CD4-positive, alpha-beta T cell treated with Interleukin-6 for 4 hours (primary cell): ENCODE data around the gene C16orf46.
"Not testable (repeated sequence)": the region's sequence is repeated elsewhere in the genome, so short reads cannot be mapped to it uniquely, and the experiment has no call there.

ENCODE experiments used
- DNase-seq: peaks from one replicate; pipeline ENCODE4 v3.0.0-alpha.2; 2020; ENCODE audit warnings: mixed read lengths

The C16orf46 gene, protein sequence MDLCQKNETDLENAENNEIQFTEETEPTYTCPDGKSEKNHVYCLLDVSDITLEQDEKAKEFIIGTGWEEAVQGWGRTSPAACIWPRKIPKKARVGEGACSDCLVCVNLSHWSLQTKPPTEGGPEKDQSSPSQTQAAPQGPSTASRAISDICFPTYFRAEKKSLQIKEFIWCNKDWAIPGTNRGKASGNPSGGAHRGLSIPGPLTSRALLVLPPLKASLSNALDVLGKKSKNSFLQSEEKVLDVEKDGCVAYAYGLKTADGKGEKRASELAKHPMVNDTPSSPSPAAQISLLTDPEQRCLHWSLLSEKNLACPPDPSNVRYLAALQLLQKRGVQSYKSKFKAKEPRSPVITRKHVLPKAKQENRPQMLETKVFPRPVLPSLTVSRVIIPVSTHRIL

DNA sequence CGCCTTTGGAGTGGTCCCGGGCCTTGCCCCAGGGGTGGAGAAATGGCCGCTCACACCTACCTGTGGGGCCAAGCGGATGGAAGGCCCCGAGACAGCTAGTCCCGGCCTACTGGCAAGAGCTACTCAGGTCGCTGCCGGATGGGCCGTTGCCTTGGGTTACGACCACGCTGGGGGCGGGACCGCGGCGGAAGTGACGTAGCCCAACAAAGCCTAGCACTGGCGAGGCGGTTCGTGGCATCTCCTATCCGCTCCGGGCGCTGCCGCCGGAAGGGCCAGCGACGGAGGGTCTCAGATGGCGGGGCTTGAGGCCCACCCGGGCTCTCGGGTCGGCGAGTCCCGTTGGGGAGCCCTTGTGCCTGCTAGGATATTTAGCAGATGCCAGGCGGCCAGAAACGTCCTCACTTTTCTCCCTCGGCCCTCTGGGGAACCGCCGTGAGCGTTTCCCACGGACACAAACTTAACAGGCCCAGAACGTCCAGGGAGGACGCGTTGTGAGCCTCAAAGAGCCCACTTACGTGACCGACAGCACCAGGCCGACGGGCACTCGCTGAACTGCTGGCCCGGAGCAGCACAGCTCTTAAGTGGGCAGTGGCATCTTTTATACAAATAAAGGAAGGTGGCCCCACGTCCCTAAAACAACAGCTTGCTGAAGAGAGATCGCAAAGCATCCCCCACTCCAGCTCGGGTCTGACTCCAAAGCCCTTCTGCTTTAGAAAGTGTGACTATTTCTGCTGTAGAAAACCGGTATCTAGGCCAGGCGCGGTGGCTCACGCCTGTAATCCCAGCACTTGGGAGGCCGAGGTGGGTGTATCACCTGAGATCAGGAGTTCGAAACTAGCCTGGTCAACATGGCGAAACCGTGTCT, at the start of gene C16orf46:
TSS of gene C16orf46 (minus strand) at position 163 of the 865 bp plus-strand sequence. CDS start 13,283 bp downstream, outside the sequence.
- DNase-seq, result peak; percentile 97

DNA sequence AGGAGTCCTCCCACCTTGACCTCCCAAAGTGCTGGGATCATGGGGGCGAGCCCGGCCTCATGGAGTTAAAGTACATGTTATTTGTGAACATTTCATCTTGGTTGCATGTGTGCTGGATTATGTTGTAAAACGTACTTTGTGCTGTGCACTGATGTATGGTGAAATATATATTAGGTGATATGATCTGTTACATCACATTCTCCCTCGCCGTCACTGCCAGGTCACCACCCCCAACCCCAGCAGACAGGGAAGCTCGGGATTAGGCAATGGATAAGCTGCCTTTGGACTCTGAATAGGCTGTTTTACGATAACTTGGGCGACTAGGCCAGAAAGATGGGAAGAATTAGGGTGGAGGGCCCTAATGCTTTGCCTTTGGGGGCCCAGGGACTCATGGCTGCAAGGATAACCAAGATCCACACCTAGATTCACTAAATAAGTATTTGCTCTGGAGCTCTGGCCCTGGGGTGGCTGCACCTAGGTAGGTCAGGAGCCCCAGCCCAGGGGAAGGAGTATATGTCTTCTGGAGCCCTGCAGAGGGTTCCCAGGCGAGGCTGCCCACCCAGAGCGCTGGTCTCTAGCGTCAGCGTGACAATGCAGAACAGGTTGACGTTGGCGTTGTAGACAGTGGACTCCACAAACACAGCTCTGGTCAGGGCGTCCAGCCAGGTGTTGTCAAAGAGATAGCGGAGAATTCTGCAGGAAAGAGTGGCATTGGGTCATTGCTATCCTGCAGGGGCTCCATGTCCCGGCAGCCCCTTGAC, 46.2 kb upstream of the C16orf46 start:
- DNase-seq, result no peak

DNA sequence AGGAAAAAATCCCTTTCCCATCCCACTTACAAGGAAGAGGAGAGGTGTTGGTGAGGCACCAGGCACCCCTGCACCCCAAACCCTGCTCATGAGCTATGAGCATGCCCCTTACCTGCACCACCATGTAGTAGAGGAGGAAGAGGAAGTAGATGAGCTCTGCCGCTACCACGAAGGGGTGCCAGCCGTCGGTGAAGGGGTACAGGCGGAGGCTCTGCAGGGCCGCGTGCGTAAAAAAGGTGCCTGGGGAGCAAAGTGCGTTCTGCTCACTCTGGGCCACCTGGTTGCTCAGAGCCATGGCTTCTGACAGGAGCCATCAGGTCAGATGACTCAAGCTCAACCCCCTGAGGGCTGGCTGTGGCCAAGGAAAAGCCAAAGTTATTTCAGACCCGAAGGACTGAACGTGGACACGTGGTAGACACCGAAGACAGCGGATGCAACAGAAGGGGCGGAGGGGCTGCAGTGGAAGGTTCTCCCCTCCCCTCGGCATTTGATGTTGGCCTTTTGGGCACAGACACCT, 44.5 kb upstream of the C16orf46 start:
- DNase-seq, result no peak

DNA sequence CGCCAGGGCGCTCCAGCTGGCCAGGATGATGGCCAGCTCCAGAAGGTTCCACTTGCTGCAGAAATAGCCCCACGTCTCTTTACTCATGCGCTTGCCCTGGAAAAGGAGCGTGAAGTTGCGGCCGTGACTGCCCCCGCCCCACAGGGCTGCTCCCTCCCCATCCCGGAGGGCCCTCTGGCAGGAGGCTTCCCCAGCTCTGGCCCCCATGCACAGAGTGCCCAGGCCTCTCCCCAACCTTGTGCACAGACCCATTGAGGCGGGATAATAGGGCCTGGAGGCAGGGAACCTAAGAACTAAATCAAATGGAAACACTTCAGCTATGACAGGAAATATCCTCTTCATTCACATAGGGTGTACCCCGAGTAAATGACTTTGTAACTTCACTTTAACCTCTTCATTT, 40.4 kb upstream of the C16orf46 start:
- DNase-seq, result no peak

DNA sequence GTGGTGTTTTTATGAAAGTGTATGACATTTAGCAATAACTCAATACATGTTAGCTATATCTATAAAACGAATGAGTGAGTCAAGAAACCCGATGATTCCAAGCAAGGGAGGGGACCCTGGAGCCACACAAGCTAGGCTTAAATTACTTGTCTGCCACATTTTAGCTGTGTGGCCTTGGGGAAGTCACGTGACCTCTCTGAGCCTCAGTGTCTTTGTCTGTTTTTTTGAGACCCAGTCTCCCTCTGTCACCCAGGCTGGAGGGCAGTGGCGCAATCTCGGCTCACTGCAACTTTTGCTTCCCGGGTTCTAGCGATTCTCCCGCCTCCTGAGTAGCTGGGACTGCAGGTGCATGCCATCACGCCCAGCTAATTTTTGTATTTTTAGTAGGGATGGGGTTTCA, 39.2 kb upstream of the C16orf46 start:
- no peak for DNase-seq

DNA sequence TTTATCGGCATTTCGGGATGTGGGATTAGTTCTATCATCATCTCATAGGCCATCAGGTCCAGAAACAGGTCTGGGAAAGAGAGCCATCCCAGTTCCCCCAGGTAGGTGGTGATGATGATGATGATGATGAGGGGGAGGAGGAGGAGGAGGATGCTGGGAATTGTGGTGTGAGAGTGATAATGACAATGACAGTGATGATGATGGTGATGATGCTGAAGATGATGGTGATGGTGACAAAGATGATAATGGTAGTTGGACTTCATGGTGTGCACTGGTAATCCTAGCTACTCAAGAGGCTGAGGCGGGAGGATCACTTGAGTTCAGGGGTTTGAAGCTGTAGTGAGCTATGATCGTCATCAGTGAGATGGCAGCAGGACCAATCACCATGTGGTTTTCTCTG, 35.4 kb upstream of the C16orf46 start:
- DNase-seq, result no peak

DNA sequence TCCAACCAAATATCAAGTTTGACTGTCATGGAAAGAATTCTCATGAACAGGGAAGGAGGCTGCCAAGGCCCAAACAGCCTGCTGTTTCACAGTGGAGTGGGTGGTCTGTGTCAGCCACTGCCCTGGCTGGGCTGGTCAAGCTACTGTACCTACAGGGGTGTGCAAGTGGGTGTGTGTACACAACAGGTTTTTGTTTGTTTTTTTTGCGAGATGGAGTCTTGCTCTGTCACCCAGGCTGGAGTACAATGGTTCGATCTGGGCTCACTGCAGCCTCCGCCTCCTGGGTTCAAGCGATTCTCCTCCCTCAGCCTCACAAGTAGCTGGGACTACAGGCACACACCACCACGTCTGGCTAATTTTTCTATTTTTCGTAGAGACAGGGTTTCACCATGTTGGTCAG, 32.2 kb upstream of the C16orf46 start:
- DNase-seq, result not testable (repeated sequence)

DNA sequence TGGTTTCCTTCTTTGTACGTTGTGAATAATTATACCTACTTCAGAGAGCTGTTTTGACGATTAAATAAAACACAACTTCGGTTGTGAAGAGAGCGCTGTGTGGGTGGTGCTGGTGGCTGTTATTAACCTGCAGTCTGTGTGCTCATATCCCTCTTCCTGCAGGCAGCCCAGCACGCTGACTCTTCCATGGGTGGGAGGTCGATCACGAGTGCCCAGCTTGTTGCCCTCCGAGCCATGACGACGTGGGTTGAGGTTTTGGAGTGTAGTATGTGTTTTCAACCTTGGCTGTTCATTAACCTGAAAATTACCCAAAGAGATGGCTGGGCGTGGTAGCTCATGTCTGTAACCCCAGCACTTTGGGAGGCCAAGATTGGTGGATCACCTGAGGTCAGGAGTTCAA, 30.5 kb upstream of the C16orf46 start:
- no peak for DNase-seq

DNA sequence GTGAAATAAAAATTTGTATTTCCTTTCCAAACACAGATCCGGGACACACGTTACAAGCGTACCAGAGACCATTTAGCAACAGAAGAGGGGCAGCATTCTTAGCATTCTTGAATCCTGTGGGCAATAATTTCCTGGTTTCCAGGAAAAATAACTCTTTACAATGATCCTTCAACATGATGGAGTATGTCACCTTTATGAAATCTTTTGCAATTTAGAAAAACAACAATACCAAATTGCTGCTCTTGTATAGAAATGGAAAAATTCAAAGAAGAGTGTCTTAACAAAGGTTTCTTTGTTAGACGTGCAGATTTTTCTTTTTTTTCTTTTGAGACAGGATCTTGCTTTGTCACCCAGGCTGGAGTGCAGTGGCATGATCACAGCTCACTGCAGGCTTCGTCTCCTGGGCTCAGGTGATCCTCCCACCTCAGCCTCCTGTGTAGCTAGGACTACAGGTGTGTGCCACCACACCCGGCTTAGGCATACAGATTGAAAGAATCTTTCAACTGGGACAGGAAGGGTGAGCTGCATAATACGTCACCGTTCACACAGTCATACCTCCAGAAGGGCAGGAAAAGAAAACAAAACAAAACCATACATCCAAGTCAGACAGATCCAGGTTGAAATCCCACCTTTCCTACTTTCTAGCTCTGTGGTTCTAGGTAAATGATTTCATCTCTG, 29.9 kb upstream of the C16orf46 start:
- no peak for DNase-seq

DNA sequence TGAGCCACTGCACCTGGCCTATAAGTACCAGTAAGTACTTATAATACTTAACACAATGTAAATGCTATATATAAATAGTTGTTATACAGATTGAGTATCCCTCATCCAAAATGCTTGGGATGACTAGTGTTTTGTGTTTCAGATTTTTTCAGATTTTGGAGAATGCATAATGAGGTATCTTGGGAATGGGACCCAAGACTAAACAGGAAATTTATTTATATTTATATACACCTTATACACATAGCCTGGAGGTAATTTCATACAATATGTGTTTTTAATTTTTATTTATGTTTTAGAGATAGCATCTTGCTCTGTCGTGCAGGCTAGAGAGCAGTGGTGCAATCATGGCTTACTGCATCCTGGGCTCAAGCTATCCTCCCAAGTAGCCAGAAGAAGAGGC, 28.9 kb upstream of the C16orf46 start:
- DNase-seq, result no peak

DNA sequence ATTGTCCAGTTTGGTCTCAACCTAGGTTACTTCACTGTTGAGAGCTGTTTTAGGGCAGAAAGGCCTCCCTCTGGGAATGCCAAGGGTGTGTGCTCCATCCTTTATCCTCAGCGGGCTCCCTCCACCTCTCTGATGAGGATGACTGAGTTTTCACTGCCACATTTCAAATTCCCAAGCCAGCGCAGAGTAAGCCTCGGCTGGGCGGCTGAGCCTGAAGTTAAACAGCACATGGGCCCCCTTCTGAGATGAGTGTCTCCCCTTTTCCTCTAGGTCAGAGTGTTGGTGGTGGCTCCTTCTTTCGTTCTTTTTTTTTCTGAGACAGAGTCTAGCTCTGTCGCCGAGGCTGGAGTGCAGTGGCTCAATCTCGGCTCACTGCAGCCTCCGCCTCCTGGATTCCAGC, 24.7 kb upstream of the C16orf46 start:
- DNase-seq, result no peak

DNA sequence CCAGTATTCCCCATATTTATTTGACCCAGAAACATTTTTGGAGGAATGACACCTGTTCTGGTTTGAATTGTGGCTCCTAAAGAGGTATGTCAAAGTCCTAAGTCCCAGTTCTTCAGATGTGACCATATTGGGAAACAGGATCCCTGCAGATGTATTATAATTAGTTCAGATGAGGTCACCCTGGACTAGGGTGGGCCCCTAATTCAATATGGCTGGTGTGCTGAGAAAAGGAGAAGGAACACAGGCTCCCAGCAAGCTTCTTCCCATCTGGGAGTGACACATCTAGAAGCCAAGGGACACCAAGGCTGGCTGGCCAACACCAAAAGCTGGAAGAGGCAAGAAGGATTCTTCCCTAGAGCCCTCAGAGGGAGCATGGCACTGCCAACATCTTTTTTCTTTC, 22.9 kb upstream of the C16orf46 start:
- no peak for DNase-seq

DNA sequence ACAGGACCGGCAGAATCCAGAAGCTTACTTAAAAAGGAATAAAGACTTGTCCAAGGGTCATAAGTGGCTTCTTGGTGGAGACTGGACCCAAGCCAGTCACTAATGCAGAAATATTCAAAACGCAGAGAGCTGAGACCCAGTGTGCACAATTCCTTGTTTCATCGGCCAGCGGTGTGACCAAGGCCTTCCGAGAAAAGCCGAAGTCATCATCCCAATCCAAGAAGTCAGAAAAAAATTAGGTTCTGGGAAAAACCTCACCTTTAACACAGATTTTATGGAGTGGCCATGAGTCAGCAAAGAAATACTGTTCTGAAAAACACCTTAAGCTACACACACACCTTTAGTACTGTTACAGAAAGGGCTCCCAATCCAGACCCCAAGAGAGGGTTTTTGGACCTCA, 20.2 kb upstream of the C16orf46 start:
- DNase-seq, result no peak

DNA sequence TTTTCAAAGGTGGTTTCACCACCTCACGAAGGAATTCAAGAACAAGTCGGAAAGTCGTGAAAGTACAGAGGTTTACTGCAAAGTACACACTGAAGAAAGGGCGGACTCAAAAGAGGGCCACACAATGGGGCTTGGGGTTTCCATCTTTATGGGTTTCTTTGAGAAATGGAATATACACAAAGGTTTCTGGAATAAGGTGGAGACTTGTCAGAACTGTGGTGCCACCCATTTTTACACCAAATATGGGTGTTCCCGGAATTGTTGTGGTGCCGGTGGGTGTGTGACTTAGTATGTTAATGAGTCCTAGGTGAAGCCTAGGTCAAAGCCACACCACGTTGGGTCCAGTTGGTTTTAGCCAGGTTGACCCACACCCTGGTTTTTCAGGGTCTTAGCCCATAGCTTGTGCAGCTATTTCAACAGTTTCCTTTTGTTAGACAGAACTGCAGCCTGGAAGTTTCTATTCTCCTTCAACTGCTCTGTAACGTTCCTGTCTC, 19.7 kb upstream of the C16orf46 start:
- DNase-seq, result no peak

DNA sequence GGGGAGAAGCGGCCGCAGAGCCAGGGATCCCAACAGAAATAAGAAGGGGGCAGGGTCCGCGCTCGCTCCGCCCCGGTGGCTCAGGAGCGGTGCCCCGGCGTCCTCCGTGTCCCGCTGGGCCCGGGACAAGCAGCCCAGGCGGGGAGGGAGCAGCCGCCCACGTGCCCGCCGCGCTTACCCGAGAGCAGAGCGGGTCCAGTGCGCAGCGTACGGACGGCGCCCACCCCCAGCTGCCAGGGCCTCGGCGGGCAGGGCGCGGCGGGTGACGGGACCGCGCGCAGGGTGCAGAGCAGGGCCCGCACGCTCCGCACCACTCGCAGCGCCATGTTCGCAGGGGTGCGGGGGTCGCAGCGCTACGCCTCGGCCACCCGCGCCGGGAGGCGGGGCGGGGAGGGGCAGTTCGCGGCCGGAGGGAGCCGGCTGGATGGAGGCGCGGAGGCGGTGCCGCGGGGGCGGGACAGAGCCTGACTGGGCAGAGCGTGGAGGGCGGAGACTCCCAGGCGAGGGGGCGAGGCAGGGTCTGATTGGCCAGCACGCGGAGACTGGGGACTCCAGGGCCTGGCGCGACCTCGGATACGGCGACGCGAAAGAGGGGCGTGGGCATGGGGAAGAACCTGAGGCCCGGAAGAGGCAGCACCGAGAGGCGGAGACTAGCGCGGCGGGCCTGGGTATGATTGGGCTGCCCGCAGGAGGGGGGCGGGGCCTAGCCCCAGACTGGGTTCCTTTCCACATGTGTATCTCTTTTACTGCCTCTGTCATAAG, 19.1 kb upstream of the C16orf46 start, which contains the start of gene GCSH:
TSS of gene GCSH (minus strand) at position 443 of the 762 bp plus-strand sequence. CDS start at position 326, 117 bp downstream.
- DNase-seq, result peak; percentile 99

DNA sequence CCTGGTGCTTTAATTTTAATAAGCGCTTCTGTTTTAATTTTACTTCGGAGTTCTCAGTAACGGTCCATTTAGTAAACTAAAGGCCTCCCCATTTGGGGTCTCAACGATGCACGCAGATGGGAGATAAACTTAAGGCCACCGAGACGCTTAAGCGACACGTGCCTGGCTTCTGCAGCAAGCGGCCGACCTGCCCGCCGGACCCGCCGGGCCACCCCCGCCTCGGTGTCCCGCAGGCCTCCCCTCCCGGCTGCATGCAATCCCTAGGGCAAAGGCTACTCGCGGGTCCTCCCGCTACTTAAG, 18.6 kb upstream of the C16orf46 start:
- DNase-seq, result no peak

DNA sequence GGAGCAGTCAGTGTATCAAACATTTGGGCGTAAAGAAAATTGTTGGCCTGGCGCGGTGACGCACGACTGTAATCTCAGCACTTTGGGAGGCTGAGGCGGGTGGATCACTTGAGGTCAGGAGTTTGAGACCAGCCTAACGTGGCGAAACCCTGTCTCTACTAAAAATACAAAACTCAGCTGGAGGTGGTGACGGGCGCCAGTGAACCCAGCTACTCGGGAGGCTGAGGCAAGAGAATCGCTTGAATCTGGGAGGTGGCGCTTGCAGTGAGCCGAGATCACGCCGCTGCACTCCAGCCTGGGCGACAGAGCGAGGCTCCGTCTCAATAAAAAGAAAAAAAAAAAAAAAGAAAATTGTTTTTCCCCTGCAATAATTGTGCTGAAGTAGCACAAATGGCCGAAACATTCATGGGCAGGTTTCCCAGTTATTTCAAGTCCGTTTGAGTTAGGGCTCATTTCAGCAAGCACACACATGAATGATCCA, 17.8 kb upstream of the C16orf46 start:
- DNase-seq, result no peak

DNA sequence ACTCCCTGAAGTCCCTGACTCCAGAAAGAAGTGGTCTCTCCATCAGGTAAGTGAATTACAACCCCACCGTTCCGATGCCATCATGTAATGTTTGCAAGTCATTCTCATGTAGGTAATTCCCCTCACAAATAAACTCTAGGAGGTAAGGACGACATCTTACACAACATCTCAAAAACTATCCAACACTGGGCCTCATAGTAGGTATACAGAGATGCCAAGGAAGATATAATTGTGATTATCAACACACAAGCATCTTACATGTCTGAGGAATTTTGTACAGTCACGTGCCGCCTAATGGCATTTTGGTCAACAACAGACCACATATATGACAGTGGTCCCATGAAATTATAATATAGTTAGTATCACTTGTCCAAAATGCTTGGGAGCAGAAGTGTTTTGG, 11.8 kb upstream of the C16orf46 start:
- no peak for DNase-seq

DNA sequence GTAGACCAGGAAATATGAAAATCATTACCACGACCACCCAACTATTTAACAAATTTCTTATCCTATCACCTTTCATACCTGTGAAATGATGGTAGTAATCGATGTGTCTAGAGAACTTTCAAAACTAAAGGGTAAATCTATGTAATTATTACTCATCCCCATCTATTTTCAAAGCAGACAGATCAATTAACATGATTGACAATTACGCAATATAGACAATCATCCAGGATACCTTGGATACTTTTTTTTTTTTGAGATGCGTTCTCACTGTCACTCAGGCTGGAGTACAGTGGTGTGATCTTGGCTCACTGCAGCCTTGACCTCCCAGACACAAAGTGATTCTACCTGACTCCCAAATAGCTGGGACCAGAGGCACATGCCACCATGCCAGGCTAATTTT, 4.0 kb upstream of the C16orf46 start:
- no peak for DNase-seq

DNA sequence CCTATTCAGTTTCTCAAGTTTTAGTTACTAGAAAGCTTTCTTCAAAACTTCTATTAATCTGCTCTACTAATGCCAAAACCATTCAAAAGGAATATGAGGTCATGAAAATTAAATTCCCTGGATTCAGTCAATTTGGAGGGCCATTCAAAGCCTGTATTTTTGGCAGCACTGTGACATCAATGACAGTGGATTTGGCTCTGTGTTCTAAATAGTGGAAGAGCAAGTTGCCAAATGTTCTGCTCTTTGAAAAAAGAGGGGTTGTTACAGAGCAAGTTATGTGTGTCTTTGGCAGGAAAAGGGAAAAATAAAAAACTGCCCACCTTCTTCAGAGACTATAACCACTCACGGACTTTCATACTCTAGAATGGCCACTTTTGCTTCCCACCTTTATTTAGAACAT, 3.2 kb upstream of the C16orf46 start:
- no peak for DNase-seq

DNA sequence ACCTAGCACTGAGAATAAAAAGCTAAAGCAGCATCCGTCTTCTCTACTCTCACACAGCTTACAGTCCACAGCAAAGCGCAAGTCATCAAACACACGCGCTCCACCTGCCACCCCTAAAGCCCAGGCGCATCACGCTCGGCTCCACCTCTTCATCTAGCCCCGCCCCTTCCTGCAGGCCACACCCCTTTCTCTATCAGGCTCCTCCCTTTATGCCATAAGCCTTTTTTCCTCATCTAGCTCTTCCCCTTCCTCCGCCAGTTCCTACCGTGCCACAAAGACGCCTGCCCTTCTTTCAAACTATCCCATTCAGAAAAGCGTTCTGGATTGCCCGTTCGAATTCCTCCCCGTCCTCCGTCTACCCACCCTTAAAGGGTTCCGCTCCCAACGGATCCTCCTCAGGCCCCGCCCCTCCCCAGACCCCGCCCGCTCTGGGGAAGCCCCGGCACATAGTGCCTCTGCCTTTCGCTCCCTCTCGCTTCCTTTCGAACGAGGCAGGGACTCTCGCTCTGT, 417 bp downstream of the C16orf46 start:
- peak; percentile 94 for DNase-seq
